HG03432 (cell line): ENCODE measurements around the gene KRTAP10-6.
"Not testable (repeated sequence)": the region's sequence is repeated elsewhere in the genome, so short reads cannot be mapped to it uniquely, and the experiment has no call there.

Experiments used
- ATAC-seq: cut with Tn5 transposase; IDR thresholded peaks from one replicate; pipeline ENCODE4 v1.9.1; 2021; ENCODE audit warnings: mild to moderate bottlenecking, moderate library complexity; ENCODE audit not compliant: unreplicated experiment

The KRTAP10-6 gene

DNA sequence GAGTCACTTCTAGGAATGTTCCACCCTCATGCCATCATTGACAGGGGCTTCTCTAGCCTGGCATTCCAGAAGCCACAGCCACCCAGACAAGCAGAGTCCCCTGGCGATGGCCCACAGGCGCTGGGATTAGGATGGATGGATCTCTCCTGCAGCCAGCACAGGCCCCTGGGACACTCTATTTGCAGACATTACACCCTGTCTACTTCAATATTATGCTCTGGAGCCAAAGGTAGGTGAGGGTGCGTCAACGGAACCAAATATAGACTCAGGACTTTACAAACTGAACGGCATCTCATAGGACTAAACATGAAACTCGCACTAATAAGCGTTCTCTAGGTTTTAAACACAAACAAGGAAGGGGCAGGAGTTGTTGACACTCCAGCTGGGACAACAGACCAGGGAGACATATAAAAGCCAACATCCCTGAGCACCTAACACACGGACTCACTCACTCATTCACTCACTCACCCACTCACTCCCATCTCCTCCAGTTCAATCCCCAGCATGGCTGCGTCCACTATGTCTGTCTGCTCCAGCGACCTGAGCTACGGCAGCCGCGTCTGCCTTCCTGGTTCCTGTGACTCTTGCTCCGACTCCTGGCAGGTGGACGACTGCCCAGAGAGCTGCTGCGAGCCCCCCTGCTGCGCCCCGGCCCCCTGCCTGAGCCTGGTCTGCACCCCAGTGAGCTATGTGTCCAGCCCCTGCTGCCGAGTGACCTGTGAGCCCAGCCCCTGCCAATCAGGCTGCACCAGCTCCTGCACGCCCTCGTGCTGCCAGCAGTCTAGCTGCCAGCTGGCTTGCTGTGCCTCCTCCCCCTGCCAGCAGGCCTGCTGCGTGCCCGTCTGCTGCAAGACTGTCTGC, 8.0 kb upstream of the KRTAP10-6 start, which contains the start of gene KRTAP10-7:
Gene KRTAP10-7, plus strand, starts transcription at position 480 of the 861 bp plus-strand sequence. Its CDS starts 25 bp downstream, at position 505.
- not testable (repeated sequence) for ATAC-seq

DNA sequence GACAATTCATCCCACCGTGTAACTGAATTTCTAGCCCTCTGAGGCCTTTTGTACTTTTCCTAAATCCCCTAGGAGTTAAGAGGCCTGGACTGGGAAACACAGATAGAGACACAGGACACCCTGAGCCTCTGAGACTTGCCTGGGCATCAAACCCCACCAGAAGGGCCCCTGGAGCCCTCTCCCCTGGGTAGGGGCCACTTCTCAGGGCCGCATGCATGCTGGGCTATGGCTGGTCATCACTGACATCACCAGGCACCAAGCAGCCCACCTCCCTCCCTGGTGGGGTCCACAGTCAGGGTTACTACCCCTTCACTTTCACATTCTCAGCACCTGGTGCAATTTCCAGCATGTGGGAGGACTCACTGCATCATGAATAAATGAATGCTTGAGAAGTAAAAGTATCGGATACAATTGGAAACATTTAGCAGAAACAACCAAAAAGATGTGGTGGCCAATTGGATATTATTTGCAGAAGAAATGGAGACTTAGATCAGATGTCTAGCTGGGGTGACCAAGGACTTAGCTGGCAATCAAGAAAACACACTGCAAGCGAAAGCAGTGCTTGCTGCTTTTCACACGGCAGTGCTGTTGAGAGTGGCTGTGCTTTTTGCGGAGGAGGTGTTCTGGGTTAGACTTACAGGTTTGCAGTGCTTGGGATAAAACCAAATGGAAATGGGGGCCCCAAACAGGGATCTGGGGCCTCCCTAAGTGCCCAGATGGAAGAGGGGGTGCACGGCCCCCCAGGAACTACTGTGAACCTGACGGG, 7.1 kb upstream of the KRTAP10-6 start:
- ATAC-seq, result no peak

DNA sequence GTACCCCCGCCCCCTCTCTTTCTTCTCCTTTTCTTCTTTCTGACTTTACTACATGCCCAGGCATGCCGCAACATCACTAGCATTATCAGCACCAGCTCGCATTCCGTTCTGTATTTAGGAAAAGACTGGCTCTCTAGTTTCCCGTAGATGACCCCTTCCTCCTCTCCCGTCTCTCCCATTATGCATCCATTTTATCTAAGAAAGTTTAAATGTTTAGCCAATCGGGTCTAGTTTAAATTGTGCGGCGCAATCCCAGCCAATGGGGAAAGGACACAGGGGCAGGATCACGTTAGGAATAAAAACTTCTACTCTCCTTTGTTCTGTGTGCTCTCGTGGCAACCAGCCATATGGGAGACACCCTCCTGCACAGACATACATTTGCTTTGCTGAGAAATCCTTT, 5.8 kb upstream of the KRTAP10-6 start:
- no peak for ATAC-seq

DNA sequence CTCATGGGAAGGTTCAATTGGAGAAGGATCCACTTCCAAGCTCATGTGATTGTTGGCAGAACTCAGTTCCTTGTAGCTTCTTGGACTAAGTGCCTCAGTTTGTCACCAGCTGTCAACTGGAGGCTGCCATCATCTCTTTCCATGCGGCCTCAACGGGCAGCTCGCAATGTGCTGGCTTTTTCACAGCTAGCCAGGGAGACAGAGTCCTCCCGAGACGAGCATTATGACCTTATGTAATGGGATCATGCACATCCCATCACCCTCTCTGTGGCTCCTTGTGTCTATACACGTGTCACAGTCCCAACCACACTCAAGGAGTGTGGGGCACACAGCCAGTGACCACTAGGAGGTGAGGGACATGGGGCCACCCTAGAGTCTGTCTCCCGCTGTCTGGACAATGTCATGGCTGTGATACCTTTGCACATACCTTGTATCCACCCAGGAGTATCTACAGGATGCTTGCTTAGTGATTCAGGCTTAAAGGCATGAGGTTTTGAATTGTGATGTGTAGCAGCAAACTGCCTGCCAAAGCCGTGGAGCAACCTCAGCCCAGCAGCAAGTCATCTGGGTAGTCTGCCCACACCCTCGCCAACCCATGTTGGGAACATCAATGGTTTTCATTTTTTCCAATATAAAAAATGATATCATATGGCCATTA, 3.9 kb upstream of the KRTAP10-6 start:
- no peak for ATAC-seq

DNA sequence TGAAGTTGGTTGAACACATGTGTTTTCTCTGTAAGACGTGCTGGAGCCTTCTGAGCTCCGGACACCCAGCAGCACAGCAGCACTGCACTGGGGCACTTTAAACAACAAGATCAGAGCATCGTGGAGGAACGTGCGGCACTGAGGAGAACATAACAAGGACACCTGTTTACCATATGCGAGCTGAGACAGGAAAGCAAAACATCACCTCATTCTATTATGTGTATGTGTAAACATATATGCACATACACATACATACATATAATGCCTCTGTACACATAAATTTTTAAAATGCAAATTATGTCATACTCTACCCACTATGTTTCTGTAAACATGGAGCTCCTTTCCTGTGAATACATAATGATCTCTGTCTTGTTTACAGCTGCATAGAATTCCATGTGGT, 3.2 kb upstream of the KRTAP10-6 start:
- no peak for ATAC-seq

DNA sequence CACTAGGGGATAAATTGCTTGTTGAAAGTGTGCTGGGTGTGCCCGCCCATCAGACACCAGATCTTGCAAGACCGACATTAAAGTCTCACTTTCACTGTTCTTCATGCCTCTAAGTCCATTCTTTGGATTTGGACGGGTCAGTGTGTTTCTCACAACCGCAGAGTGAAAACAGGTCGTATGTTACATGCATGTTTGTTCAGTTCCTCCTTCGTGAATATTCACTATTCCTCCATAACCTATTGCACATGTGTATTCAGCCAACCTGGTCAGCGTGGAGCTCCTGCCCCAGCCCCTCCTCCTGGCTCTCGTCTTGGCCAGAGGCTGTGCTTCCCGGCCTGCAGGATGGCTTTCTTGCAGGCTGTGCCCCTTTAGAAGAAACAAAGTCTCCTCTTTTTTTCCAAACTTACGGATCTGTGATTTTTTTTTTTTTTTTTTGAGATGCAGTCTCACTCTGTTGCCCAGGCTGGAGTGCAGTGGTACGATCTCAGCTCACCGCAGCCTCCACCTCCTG, 2.2 kb upstream of the KRTAP10-6 start:
- ATAC-seq, result no peak

DNA sequence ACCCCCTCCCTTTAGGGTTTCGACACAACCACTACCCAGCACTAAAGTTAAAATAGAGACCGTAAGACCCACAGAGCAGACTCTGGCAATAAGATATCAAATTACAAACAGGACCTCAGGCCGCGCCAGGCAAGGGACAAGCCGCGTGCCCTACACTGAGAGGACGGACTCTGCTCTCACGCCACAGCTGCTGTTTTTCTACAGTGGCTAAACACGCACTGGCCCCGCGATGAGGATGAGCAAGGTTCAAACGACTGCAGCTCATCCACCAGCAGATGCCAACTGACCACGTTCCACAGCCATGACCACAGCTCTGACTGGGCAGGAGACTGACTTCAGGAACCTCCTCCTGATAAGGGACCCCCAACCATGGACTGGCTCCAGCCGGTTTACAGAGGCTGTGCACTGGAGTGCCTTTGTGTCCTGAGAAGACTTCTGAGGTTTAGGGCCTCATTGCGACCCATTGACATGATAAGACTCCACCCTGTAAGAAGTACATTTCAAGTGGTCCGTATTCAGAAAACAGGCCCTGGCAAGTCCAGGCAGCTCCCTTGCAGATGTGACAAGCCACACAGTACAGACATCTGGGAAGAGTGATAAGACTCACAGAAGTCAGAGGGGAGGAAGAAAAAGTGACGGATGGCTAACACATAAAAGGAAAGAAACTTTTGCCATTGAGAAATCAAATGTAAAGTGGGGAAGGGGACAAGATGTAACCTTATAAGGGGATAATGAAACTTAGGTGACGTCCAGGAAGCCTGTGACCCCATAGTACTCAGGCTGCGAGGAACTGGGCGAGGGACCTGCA, 1.5 kb upstream of the KRTAP10-6 start:
- no peak for ATAC-seq

DNA sequence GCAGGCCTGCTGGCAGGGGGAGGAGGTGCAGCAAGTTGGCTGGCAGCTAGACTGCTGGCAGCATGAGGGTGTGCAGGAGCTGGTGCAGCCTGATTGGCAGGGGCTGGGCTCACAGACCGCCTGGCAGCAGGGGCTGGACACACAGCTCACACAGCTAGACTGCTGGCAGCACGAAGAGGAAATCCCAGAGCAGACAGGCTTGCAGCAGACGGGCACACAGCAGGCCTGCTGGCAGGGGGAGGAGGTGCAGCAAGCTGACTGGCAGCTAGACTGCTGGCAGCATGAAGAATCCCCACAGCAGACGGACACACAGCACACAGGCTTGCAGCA, 539 bp downstream of the KRTAP10-6 start:
- ATAC-seq, result not testable (repeated sequence)

DNA sequence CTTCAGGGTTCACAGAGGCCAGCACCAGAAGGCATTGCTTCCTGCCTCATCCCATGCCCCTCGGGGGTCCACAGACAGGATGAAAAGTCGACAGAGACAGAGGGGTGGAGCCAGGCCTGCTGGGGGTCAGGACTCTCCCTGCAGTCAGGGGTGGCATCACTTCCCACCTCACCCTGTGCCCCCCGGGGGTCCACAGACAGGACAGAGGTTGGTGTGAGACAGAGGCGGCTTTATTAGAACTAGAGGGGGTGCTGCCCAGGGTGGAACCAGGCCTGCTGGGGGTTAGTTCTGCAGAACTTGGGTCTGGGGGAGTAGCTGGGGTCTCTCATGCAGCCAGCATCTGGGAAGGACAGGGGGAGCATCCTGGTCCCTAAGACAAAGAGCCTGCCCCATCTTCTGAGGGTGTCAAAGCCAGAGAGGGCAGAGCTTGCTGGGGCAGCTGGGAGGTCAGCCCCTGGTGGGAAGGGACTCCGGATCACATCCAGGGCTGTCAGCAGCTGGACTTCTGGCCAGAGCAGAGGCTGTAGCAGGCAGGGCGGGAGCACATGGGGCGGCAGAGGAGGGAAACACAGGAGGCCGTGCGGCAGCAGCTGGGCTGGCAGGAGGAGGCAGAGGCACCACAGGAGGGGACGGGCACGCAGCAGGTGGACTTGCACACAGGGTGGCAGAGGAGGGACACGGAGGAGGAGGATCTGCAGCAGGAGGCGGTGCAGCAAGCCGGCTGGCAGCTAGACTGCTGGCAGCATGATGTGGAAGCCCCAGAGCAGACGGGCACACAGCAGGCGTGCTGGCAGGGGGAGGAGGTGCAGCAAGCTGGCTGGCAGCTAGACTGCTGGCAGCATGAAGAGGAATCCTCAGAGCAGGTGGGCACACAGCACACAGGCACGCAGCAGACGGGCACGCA, 1.2 kb downstream of the KRTAP10-6 start:
- not testable (repeated sequence) for ATAC-seq

DNA sequence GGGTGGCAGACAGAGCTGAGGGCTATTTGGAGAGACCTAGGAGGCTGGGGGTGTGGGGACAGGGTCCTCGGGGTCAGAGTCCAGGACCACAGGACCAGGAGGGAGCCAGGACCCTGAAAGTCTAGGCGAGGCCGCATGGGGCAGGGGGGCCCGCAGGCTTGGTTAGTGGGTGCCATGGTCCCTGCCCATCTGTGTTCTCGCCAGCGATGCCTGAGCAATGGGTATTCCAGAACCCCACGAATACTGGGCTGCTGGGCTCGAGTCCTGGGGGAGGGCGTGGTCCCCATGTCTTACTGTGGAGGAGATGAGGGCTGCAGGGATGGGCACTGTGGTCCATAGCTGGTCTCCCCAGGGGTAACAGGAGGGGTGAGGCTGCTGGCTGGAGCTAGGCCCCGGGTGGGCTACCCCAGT, 2.0 kb downstream of the KRTAP10-6 start:
- no peak for ATAC-seq

DNA sequence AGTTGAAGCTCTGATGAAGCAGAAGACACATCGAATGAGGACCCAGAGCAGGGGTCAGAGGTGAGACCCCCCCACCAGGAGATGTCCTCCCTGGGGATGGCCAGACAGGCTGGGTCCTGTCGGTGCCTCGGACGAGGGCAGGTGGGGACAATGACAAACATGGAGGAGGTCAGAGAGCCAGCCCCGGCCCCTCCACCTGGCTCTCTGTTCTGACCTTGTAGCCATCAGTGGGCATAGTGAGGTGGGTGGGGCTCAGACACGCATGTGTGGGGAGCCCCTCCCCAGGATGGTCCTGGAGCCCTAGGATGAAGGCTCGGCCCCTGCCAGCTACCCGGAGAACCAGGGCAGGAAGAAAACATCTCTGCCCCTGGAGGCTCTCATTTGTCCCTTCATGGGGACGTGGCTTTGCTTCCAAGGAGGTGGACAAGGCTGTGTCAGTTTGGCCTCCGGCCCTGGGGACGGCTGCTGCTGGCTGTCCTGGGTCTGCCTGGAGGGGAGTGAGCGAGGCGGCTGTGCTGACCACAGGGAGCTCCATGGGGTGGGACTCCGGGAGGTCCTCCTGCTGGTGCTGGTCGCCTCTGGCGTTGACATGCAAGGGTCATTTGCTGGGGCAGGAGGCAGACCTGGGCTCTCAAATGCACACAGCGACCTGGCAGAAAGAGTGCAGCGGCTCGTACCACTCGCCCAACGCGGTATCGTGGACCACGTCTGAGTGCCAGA, 2.6 kb downstream of the KRTAP10-6 start:
- ATAC-seq, result no peak

DNA sequence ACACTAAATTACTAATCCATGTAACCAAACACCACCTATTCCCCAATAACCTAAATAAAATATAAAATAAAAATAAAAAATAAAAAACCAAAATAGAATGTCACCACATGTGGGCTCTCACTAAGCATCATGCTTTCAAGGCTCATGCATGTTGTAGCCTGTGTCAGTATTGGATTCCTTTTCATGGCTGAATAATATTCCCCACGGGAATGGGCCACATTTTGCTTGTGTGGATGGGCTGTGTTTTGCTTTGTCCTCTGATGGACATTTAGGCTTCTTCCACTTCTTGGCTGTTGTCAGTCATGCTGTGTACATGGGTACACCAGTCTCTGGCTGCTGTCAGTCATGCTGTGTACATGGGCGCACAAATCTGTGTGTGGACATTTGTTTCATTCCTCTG, 3.2 kb downstream of the KRTAP10-6 start:
- no peak for ATAC-seq

DNA sequence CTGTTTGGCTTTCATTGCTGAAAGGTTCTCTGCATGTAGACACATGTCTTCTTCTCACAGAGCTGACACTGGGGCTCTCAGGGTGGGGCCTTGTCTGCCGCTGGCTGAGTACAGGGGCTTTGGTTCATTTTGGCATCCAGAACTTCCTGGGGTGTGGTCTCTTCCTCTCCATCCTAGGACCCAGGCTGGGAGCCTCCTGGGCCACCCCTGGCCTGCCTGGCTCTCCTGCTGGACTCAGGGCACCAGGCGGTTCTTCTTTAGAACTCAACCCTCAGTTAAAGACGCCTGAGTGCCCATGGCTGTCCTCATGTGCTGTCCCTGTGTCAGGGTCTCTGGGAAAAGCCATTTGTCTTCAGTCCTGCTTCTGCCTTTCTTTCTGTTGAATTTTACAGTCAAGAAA, 6.4 kb downstream of the KRTAP10-6 start:
- ATAC-seq, result no peak

DNA sequence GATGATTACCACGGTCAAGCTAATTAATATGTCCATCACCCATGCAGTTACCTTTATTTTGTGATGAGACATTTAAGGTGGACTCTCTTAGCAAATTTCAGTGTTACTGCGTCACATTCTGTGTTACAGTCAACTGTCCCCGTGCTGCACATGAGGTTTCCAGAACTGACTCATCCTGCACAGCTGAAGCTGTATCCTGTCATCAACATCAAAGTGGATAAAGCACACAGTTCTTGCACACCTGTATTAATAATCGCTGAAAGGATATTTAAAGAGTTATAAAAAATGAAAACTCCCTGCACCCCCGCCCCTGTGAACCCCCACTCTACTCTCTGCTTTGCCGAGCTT, 8.5 kb downstream of the KRTAP10-6 start:
- no peak for ATAC-seq

DNA sequence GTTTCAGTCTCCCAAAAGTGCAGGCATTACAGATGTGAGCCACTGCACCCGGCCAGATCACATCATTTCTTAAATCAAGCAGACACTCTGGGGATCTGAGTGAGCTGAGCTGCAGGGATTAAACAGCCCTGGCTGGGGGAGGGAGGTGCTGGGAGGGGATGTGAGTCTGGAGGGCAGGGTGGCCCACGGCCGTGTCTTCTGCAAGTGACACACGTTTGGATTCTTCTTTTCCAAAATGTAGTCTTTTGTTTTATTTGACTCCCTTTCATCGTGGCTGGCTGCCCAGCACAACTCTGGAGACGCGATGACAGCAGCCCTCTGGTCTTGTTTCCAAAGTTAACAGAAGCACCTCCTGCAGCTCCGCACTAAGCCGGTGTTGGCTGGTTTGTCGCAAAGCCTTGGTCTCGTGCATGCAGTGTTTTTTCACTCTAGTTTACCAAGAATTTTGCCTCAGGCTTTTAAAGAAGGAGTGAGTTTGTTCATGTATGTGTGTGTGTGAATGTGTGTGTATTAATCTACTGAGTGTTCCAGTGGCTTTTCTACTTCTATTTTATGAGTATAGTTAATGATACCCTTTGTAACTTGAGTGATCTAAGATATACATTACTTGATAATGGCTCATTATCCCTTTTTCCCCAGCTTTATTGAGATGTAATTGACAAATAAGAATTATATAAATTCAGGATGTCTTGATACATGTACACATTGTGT, 9.1 kb downstream of the KRTAP10-6 start:
- ATAC-seq, result no peak

DNA sequence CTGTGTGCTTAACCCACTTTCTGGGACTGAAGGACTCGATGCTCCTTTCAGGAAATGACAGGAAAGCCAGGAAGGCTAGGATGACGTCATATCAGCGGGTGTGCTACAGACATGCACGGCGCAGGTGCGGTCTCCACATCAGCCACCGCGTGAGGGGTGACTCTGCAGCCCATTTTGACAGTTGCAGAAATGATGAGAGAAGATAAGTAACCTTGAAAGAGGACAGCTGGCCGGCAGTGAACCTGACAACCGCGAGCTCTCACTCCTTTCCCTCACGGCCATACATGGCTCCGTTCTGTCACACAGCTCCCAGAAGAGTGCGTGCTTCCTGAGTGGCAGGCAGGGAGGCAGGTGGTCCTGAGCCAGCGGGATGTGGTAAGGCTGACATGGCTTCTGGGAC, 10.2 kb downstream of the KRTAP10-6 start:
- no peak for ATAC-seq

DNA sequence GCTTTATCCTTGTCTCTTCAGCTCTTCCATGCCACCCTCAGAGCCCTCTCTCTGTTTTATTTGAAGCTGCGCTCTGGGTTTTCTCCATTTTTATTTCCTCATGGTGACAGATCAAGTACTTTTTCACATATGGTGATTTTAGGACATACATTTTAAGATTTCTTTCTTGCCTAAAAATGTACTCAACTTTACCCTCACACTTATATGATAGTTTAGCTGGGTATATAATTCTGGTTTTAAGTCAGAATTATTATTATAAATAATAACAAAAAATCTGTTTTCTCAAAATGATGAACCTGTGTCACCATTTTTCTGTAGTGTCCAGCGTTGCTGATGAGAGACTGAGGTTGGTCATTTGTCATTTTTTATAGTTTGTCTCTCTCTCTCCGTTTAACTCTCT, 11.1 kb downstream of the KRTAP10-6 start:
- no peak for ATAC-seq

DNA sequence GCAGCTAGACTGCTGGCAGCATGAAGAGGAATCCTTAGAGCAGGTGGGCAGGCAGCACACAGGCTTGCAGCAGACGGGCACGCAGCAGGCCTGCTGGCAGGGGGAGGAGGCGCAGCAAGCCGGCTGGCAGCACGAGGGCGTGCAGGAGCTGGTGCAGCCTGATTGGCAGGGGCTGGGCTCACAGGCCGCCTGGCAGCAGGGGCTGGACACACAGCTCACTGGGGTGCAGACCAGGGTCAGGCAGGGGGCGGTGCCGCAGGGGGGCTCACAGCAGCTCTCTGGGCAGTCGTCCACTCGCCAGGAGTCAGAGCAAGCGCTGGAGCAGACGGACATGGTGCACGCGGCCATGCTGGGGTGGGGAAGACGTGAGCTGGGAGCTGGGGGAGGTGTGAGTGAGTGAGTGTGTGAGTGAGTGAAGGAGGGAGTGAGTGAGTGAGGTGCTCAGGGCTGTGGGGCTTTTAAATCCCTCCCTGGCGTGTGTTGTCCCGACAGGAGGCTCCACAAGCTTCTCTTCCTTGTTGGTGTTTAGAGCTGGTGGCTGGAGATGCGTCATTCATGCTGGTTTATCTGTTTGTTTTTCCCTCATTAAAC, 12.0 kb downstream of the KRTAP10-6 start, which contains the start of gene KRTAP10-5:
Gene KRTAP10-5, minus strand, starts transcription at position 374 of the 591 bp plus-strand sequence. Its CDS starts 26 bp downstream, at position 348.
- not testable (repeated sequence) for ATAC-seq
